GM23338 (cell line): ENCODE measurements around the gene ZNHIT1. TPM values are rescaled to one million over a fixed set of nuclear protein-coding genes. Genes with fewer than 3 reads are reported as not detected.

ENCODE experiments used
- ATAC-seq: fragments of 200-7000 bp; cut with Tn5 transposase; 3 replicates; pipeline ENCODE4 v1.9.1; 2020
- DNase-seq: peaks from one replicate; pipeline ENCODE4 v3.0.0-alpha.2; 2015; ENCODE audit warnings: low spot score
- H2AFZ ChIP-seq: fragments of 200-600 bp; sonication (generic); 2 replicates; pipeline ENCODE4 v1.8.0; 2016; ENCODE audit warnings: antibody characterized with exemption, mild to moderate bottlenecking, moderate library complexity
- H3F3A ChIP-seq: fragments of 200-600 bp; sonication (generic); replicated peaks from 2 replicates; pipeline ENCODE4 v1.8.0; 2017; ENCODE audit warnings: antibody characterized with exemption, mixed run types, low read depth
- H3K27ac ChIP-seq: fragments of 200-600 bp; sonication (generic); 2 replicates; pipeline ENCODE4 v1.6.1; 2016; ENCODE audit warnings: low read depth
- H3K27me3 ChIP-seq: fragments of 200-600 bp; sonication (generic); 2 replicates; pipeline ENCODE4 v1.8.0; 2016; ENCODE audit warnings: mild to moderate bottlenecking, mixed run types, moderate library complexity; ENCODE audit not compliant: insufficient read depth
- H3K36me3 ChIP-seq: fragments of 200-600 bp; sonication (generic); 2 replicates; pipeline ENCODE4 v1.8.0; 2016; ENCODE audit warnings: mild to moderate bottlenecking; ENCODE audit not compliant: insufficient read depth
- H3K4me1 ChIP-seq: fragments of 200-600 bp; sonication (generic); 2 replicates; pipeline ENCODE4 v1.8.0; 2016; ENCODE audit warnings: mild to moderate bottlenecking, moderate library complexity; ENCODE audit not compliant: insufficient read depth
- H3K4me2 ChIP-seq: fragments of 200-600 bp; sonication (generic); 2 replicates; pipeline ENCODE4 v1.7.1; 2017; ENCODE audit warnings: mixed run types
- H3K4me3 ChIP-seq: fragments of 200-600 bp; sonication (generic); 2 replicates; pipeline ENCODE4 v1.6.1; 2016; ENCODE audit warnings: mixed run types
- H3K79me2 ChIP-seq: fragments of 200-600 bp; sonication (generic); replicated peaks from 2 replicates; pipeline ENCODE4 v1.8.0; 2017; ENCODE audit warnings: mild to moderate bottlenecking; ENCODE audit not compliant: insufficient read depth
- H3K9me2 ChIP-seq: fragments of 200-600 bp; sonication (generic); 2 replicates; pipeline ENCODE4 v1.8.0; 2017; ENCODE audit not compliant: insufficient read depth
- H4K20me1 ChIP-seq: fragments of 200-600 bp; sonication (generic); replicated peaks from 2 replicates; pipeline ENCODE4 v1.8.0; 2017; ENCODE audit warnings: mild to moderate bottlenecking; ENCODE audit not compliant: insufficient read depth
- H3K27ac Mint-ChIP-seq: 2 replicates; pipeline ENCODE4 v1.8.0; 2020; ENCODE audit warnings: inconsistent platforms, mild to moderate bottlenecking, moderate library complexity, mixed read lengths
- H3K27me3 Mint-ChIP-seq: 3 replicates; pipeline ENCODE4 v1.8.0; 2022; ENCODE audit warnings: low read depth, mild to moderate bottlenecking, moderate library complexity, mixed read lengths, inconsistent platforms; ENCODE audit not compliant: insufficient read depth, poor library complexity
- H3K36me3 Mint-ChIP-seq: 3 replicates; pipeline ENCODE4 v1.8.0; 2021; ENCODE audit warnings: low read depth, mild to moderate bottlenecking, inconsistent platforms, moderate library complexity, mixed read lengths
- H3K4me1 Mint-ChIP-seq: 3 replicates; pipeline ENCODE4 v1.8.0; 2020; ENCODE audit warnings: mild to moderate bottlenecking, inconsistent platforms, mixed read lengths
- H3K4me3 Mint-ChIP-seq: 3 replicates; pipeline ENCODE4 v1.8.0; 2021; ENCODE audit warnings: moderate library complexity, mild to moderate bottlenecking, inconsistent platforms, mixed read lengths
- H3K9me3 Mint-ChIP-seq: 3 replicates; pipeline ENCODE4 v1.8.0; 2020; ENCODE audit warnings: moderate library complexity, mild to moderate bottlenecking, inconsistent platforms, mixed read lengths
- CTCF ChIP-seq, 2 experiments: fragments of 200-600 bp in 1 of 2; sonication (generic) in 1 of 2; conservative IDR thresholded peaks; 2 replicates each; pipeline versions ENCODE4 v1.5.1 to v1.6.1; 2016 to 2017; ENCODE audit warnings: antibody characterized with exemption in 2 of 2, low read depth in 2 of 2, mild to moderate bottlenecking in 2 of 2, moderate library complexity in 1 of 2
- EZH2phosphoT487 ChIP-seq: fragments of 200-600 bp; sonication (generic); IDR thresholded peaks from one replicate; pipeline ENCODE4 v1.8.1; 2018; ENCODE audit warnings: antibody characterized with exemption; ENCODE audit not compliant: unreplicated experiment
- POLR2AphosphoS5 ChIP-seq: IDR thresholded peaks from 2 replicates; pipeline ENCODE4 v1.6.1; 2016; ENCODE audit warnings: antibody characterized with exemption, low read depth
- STAT1 ChIP-seq: IDR thresholded peaks from one replicate; pipeline ENCODE4 v1.6.1; 2016; ENCODE audit warnings: antibody characterized with exemption; ENCODE audit not compliant: unreplicated experiment
- ZNF114 ChIP-seq: fragments of 250-450 bp; sonication (Bioruptor Pico); IDR thresholded peaks from 2 replicates; pipeline ENCODE4 v1.5.0; 2020; ENCODE audit warnings: mild to moderate bottlenecking, moderate library complexity
- ZNF331 ChIP-seq: fragments of 250-450 bp; sonication (Bioruptor Pico); IDR thresholded peaks from 2 replicates; pipeline ENCODE4 v1.5.0; 2020; ENCODE audit warnings: low read depth, mild to moderate bottlenecking, moderate library complexity
- ZNF462 ChIP-seq: fragments of 250-450 bp; sonication (Bioruptor Pico); IDR thresholded peaks from 2 replicates; pipeline ENCODE4 v1.5.0; 2020; ENCODE audit warnings: mild to moderate bottlenecking, moderate library complexity
- polyA plus RNA-seq: library from polyadenylated mRNA; unstranded; fragments of >200 nt; fragmentation: Nextera tagmentation; extraction: Ambion mirVana; gene quantifications from 2 replicates; pipeline ENCODE4 v1.2.1, GENCODE V29; 2016
- total RNA-seq: library from RNA; depleted of rRNA; stranded (reverse); fragments of >200 nt; shearing (Covaris generic); gene quantifications from 2 replicates; pipeline ENCODE4 v1.2.3, GENCODE V29; 2014

Gene ZNHIT1
- total and polyA plus RNA-seq, 2 experiments from 2014 or later: 64.6 to 113 TPM

GRCh38 chr7:101233907-101234547 is 16.1 kb downstream of the ZNHIT1 start (continued):
- no peak for TF ChIP-seq CTCF (conservative IDR thresholded peaks at IDR 0.05; ENCODE audit: low read depth in 2 of 2)

GRCh38 chr7:101234636-101235035 is 16.7 kb downstream of the ZNHIT1 start:
- TF ChIP-seq ZNF114 (CRISPR knock-in tag): no peak
- TF ChIP-seq ZNF331 (CRISPR knock-in tag): no peak
- TF ChIP-seq STAT1: no peak
- Mint-ChIP-seq H3K36me3 (peaks cover 7% of the 10 kb centered on the region; the same call in 2 of the 3 replicates), H3K4me1 (peaks cover 36% of the 10 kb centered on the region), H3K9me3 (no peaks in the 10 kb centered on the region), H3K27ac (no peak overlapping the region; the same call in 1 of the 2 replicates), H3K4me3 (no peak overlapping the region), H3K27me3 (peaks cover 18% of the 10 kb centered on the region)
- peak overlapping the region; percentile 59; the same call in 1 of the 2 replicates for H3K27ac ChIP-seq
- no peaks in the 10 kb centered on the region for H3K36me3 ChIP-seq
- H3F3A ChIP-seq: peaks cover 33% of the 10 kb centered on the region
- peaks cover 47% of the 10 kb centered on the region for H3K4me1 ChIP-seq
- H3K79me2 ChIP-seq: no peaks in the 10 kb centered on the region
- ATAC-seq (no peak), DNase-seq (no peak)
- no peak overlapping the region for H3K4me3 ChIP-seq
- no peak overlapping the region for H3K4me2 ChIP-seq
- no peak overlapping the region for H2AFZ ChIP-seq
- H3K9me2 ChIP-seq: no peaks in the 10 kb centered on the region
- H3K27me3 ChIP-seq: no peaks in the 10 kb centered on the region
- H4K20me1 ChIP-seq: no peaks in the 10 kb centered on the region; the same call in 1 of the 2 replicates

GRCh38 chr7:101235050-101235449 is 17.1 kb downstream of the ZNHIT1 start:
- Histone ChIP-seq H4K20me1 (no peaks in the 10 kb centered on the region; the same call in 1 of the 2 replicates), H3K79me2 (no peaks in the 10 kb centered on the region), H3K4me2 (no peak overlapping the region), H3K27ac (peak overlapping the region; percentile 59; the same call in 1 of the 2 replicates), H3F3A (peaks cover 33% of the 10 kb centered on the region), H2AFZ (no peak overlapping the region), H3K9me2 (no peaks in the 10 kb centered on the region), H3K36me3 (no peaks in the 10 kb centered on the region), H3K4me3 (no peak overlapping the region), H3K4me1 (peaks cover 47% of the 10 kb centered on the region), H3K27me3 (no peaks in the 10 kb centered on the region)
- H3K4me3 Mint-ChIP-seq: no peak overlapping the region
- no peaks in the 10 kb centered on the region for H3K9me3 Mint-ChIP-seq
- peaks cover 18% of the 10 kb centered on the region for H3K27me3 Mint-ChIP-seq
- H3K36me3 Mint-ChIP-seq: peaks cover 7% of the 10 kb centered on the region
- TF ChIP-seq POLR2AphosphoS5 (no peak; the same call in 1 of the 2 replicates), CTCF (conservative IDR thresholded peaks at IDR 0.05; ENCODE audit: low read depth in 2 of 2) (peak; percentile 64 to 84), EZH2phosphoT487 (no peak), ZNF462 (no peak)
- H3K27ac Mint-ChIP-seq: no peak overlapping the region
- ATAC-seq: peak; percentile 4
- H3K4me1 Mint-ChIP-seq: peaks cover 36% of the 10 kb centered on the region
- peak; percentile 66 for DNase-seq
